HepG2 (cell line): ENCODE results near the gene IFT52. TPM values are rescaled to one million over a fixed set of nuclear protein-coding genes. Genes with fewer than 3 reads are reported as not detected.

ENCODE experiments used
- ATAC-seq: fragments of 200-7000 bp; cut with Tn5 transposase; 3 replicates; pipeline ENCODE4 v1.9.1; 2020; ENCODE audit warnings: mild to moderate bottlenecking, moderate library complexity
- BruUV-seq: library from RNA; stranded (reverse); fragments of 400-500 nt; replicated peaks from 2 replicates; lab custom pipeline; 2021; lab: Mats Ljungman, UMichigan
- CTCF ChIA-PET: fragments of 300-600 bp; formaldehyde crosslinking; extraction: SDS; loops from one replicate; lab custom pipeline; 2021; ENCODE audit warnings: low total read pairs, inconsistent platforms, low intra/inter-chr PET ratio; lab: Yijun Ruan, JAX
- POLR2A ChIA-PET: fragments of 350-600 bp; sonication (Branson Sonifier 250); formaldehyde crosslinking; loops from one replicate; lab custom pipeline; 2020; ENCODE audit warnings: antibody characterized with exemption, inconsistent platforms; lab: Yijun Ruan, JAX
- DNase-seq: peaks from one replicate; pipeline ENCODE4 v3.0.0-alpha.2; 2015; ENCODE audit warnings: low spot score
- FAIRE-seq: peaks from 3 replicates; lab custom pipeline; 2011; peaks lifted over from hg19 to GRCh38; lab: Jason Lieb, UNC
- H2AFZ ChIP-seq: one replicate; pipeline ENCODE4 v1.6.1; 2011; ENCODE audit warnings: low read length, inconsistent platforms
- H3K27ac ChIP-seq: fragments of 300-600 bp; 3 replicates; pipeline ENCODE4 v1.8.0; 2011; ENCODE audit warnings: mixed run types, mild to moderate bottlenecking, mixed read lengths, low read length, inconsistent platforms; ENCODE audit not compliant: insufficient read depth; ENCODE audit errors: extremely low read length
- H3K27me3 ChIP-seq, 2 experiments: fragments of 200-600 bp in 1 of 2; 2 replicates in 1 of 2; 3 replicates in 1 of 2; pipeline versions ENCODE4 v1.6.0 to v1.8.0; 2011; ENCODE audit warnings: low read length in 2 of 2, mild to moderate bottlenecking in 2 of 2, moderate library complexity in 2 of 2, inconsistent platforms in 1 of 2; ENCODE audit not compliant: insufficient read depth in 2 of 2, control insufficient read depth in 1 of 2
- H3K36me3 ChIP-seq, 2 experiments: fragments of 200-600 bp in 1 of 2; replicated peaks in 1 of 2; 2 replicates in 1 of 2; 3 replicates in 1 of 2; pipeline versions ENCODE4 v1.5.1 to v1.8.0; 2011; ENCODE audit warnings: low read length in 2 of 2, inconsistent platforms in 1 of 2; ENCODE audit not compliant: insufficient read depth in 2 of 2, control insufficient read depth in 1 of 2
- H3K4me1 ChIP-seq: 2 replicates; pipeline ENCODE4 v1.5.1; 2012; ENCODE audit warnings: low read length, inconsistent platforms; ENCODE audit not compliant: insufficient read depth
- H3K4me2 ChIP-seq: 2 replicates; pipeline ENCODE4 v1.6.0; 2011; ENCODE audit warnings: low read depth, low read length, inconsistent platforms
- H3K4me3 ChIP-seq, 3 experiments: fragments of 200-600 bp in 1 of 3; sonication (generic), shearing (Covaris generic) in 1 of 3; replicated peaks in 1 of 3; 2 replicates each; pipeline ENCODE4 v1.5.1; 2011 to 2016; ENCODE audit warnings: low read length in 3 of 3, inconsistent platforms in 2 of 3, low read depth in 2 of 3, mild to moderate bottlenecking in 2 of 3, control low read depth in 1 of 3, mixed read lengths in 1 of 3; ENCODE audit not compliant: insufficient read depth in 1 of 3
- H3K79me2 ChIP-seq: one replicate; pipeline ENCODE4 v1.6.1; 2011; ENCODE audit warnings: low read length, inconsistent platforms; ENCODE audit not compliant: insufficient read depth
- H3K9ac ChIP-seq: 2 replicates; pipeline ENCODE4 v1.6.0; 2011; ENCODE audit warnings: mild to moderate bottlenecking, low read depth, low read length, inconsistent platforms; ENCODE audit not compliant: insufficient read depth
- H3K9me3 ChIP-seq: 2 replicates; pipeline ENCODE4 v1.5.1; 2012; ENCODE audit warnings: mild to moderate bottlenecking, low read length
- H4K20me1 ChIP-seq: 2 replicates; pipeline ENCODE4 v1.6.0; 2011; ENCODE audit warnings: inconsistent platforms, mild to moderate bottlenecking, low read length, moderate library complexity; ENCODE audit not compliant: insufficient read depth
- ASH2L ChIP-seq: fragments of 300-600, 200-600 bp; sonication (generic); IDR thresholded peaks from 2 replicates; pipeline ENCODE4 v1.7.0; 2017; ENCODE audit warnings: low read depth, mild to moderate bottlenecking, moderate library complexity, mixed read lengths, low read length; ENCODE audit not compliant: insufficient read length
- ATF7-NPFF ChIP-seq: sonication (generic); formaldehyde crosslinking; IDR thresholded peaks from 2 replicates; pipeline ENCODE4 v1.8.1; 2023; ENCODE audit warnings: mild to moderate bottlenecking, low read depth, missing genetic modification reagents, moderate library complexity
- CBX5 ChIP-seq: sonication (generic); formaldehyde crosslinking; IDR thresholded peaks from 2 replicates; pipeline ENCODE4 v1.4.0; 2020; ENCODE audit warnings: missing genetic modification reagents, borderline replicate concordance
- LCORL ChIP-seq, 2 experiments: fragments of 450-650 bp in 1 of 2; sonication (generic) in 1 of 2; formaldehyde crosslinking in 1 of 2; IDR thresholded peaks; 2 replicates each; pipeline versions ENCODE4 v1.5.0 to v1.6.1; 2017 to 2020; ENCODE audit warnings: antibody characterized with exemption in 1 of 2, missing genetic modification reagents in 1 of 2
- MED1 ChIP-seq: sonication (generic); formaldehyde crosslinking; IDR thresholded peaks from 2 replicates; pipeline ENCODE4 v1.4.0; 2020; ENCODE audit warnings: missing genetic modification reagents
- NFE2L1 ChIP-seq: sonication (generic); formaldehyde crosslinking; IDR thresholded peaks from 2 replicates; pipeline ENCODE4 v1.4.0; 2020; ENCODE audit warnings: missing genetic modification reagents, mild to moderate bottlenecking, borderline replicate concordance
- THAP11 ChIP-seq: IDR thresholded peaks from 2 replicates; pipeline ENCODE4 v1.6.1; 2016; ENCODE audit warnings: missing biosample characterization, missing genetic modification reagents
- XBP1 ChIP-seq: sonication (generic); formaldehyde crosslinking; IDR thresholded peaks from 2 replicates; pipeline ENCODE4 v1.5.0; 2020; ENCODE audit warnings: missing genetic modification reagents
- ZC3H4 ChIP-seq: sonication (generic); formaldehyde crosslinking; IDR thresholded peaks from 2 replicates; pipeline ENCODE4 v1.4.0; 2020; ENCODE audit warnings: missing genetic modification reagents, borderline replicate concordance
- ZKSCAN8 ChIP-seq: IDR thresholded peaks from 2 replicates; pipeline ENCODE4 v1.6.1; 2016; ENCODE audit warnings: borderline replicate concordance, missing genetic modification reagents, missing compliant biosample characterization
- ZNF256 ChIP-seq: sonication (generic); formaldehyde crosslinking; conservative IDR thresholded peaks from 2 replicates; pipeline ENCODE4 v1.4.0; 2020; ENCODE audit warnings: missing genetic modification reagents
- ZNF556 ChIP-seq: sonication (generic); formaldehyde crosslinking; IDR thresholded peaks from 2 replicates; pipeline ENCODE4 v1.4.0; 2020; ENCODE audit warnings: mild to moderate bottlenecking, missing genetic modification reagents, borderline replicate concordance
- ZNF709 ChIP-seq: sonication (generic); formaldehyde crosslinking; IDR thresholded peaks from 2 replicates; pipeline ENCODE4 v1.5.0; 2020; ENCODE audit warnings: mild to moderate bottlenecking, missing genetic modification reagents
- ZZZ3 ChIP-seq: sonication (generic); formaldehyde crosslinking; IDR thresholded peaks from 2 replicates; pipeline ENCODE4 v1.4.0; 2020; ENCODE audit warnings: missing genetic modification reagents, mild to moderate bottlenecking, borderline replicate concordance
- WGBS: methylation state at CpG from one replicate; pipeline ENCODE4 v1.1.6; 2017; ENCODE audit warnings: low lambda C conversion rate; 5-methylcytosine and 5-hydroxymethylcytosine counted together
- in situ Hi-C: cut with HindIII; loops from 2 replicates; pipeline ENCODE4 v1.10.0; 2017; ENCODE audit warnings: low pct_unique_long_range_greater_than_20kb; ENCODE audit not compliant: extremely low pct_ligation_motif_present
- intact Hi-C: fragments of 100-400 bp; cut with micrococcal nuclease; formaldehyde crosslinking; loops from one replicate; pipeline ENCODE4 v1.10.0; 2022; ENCODE audit not compliant: unreplicated experiment
- polyA plus RNA-seq, 8 experiments: library from polyadenylated mRNA; depleted of rRNA in 3 of 8; stranded (reverse) in 7 of 8; unstranded in 1 of 8; fragments of >200 nt; fragmentation: Illumina TruSeq in 4 of 8; extraction: Trizol in 4 of 8; gene quantifications; 2 replicates each; pipeline versions ENCODE4 v1.2.1 to v1.2.3, GENCODE V29; 2011 to 2016; ENCODE audit warnings: low read depth in 4 of 8, missing spikeins in 1 of 8, mixed read lengths in 1 of 8; ENCODE audit not compliant: insufficient read depth in 1 of 8
- total RNA-seq, 5 experiments: library from RNA; depleted of rRNA; stranded (reverse); fragments of >200 nt; fragmentation: Illumina TruSeq; extraction: Trizol; gene quantifications; 2 replicates each; pipeline ENCODE4 v1.2.3, GENCODE V29; 2016; ENCODE audit warnings: low read depth in 1 of 5
- TF ChIP-seq, protein P1 (sequence below): sonication (generic); formaldehyde crosslinking; IDR thresholded peaks from 2 replicates; pipeline ENCODE4 v1.8.1; 2022; ENCODE audit warnings: low read depth, mild to moderate bottlenecking, missing genetic modification reagents
- TF ChIP-seq, protein P2 (sequence below): sonication (generic); formaldehyde crosslinking; IDR thresholded peaks from 2 replicates; pipeline ENCODE4 v1.5.1; 2020; ENCODE audit warnings: mild to moderate bottlenecking, missing genetic modification reagents
- TF ChIP-seq, protein P3 (sequence below): sonication (generic); formaldehyde crosslinking; conservative IDR thresholded peaks from 2 replicates; pipeline ENCODE4 v1.5.0; 2020; ENCODE audit warnings: missing genetic modification reagents
- TF ChIP-seq, protein P4 (sequence below): sonication (generic); formaldehyde crosslinking; IDR thresholded peaks from 2 replicates; pipeline ENCODE4 v1.5.0; 2020; ENCODE audit warnings: mild to moderate bottlenecking, low read depth, missing genetic modification reagents, borderline replicate concordance

IFT52 gene
- total and polyA plus RNA-seq, 2 of the 13 experiments (the other 11 are each of a cell fraction or from before 2014, with no cell fraction given): 48.0 to 64.0 TPM

DNA sequence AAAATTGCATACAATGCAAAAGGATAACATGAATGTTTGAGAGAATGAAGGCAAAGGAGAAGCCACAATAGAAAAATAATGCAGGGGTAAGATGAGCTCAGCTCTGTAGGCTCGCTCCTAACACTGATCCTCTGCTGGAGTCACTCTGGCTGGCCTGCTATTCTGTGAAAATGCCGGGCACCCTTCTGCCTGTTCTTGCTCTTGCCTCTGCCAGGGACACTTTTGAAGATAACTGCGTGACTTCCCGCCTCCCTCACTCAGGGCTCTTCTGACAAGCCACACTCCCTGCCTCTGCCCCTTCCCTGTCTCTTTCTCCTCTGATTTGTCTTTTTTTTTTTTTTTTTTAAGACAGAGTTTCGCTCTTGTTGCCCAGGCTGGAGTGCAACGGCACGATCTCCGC is 40.9 kb downstream of the IFT52 start:
- no peaks in the 10 kb centered on the region for H3K9me3 ChIP-seq
- no peaks in the 10 kb centered on the region for H4K20me1 ChIP-seq
- H3K4me3 ChIP-seq: no peak overlapping the region
- H2AFZ ChIP-seq: no peak overlapping the region
- no peak overlapping the region for H3K27ac ChIP-seq
- no peaks in the 10 kb centered on the region for H3K27me3 ChIP-seq
- H3K4me1 ChIP-seq: peaks cover 11% of the 10 kb centered on the region
- no peaks in the 10 kb centered on the region for H3K79me2 ChIP-seq
- ATAC-seq: no peak
- no peak for DNase-seq
- no peak overlapping the region for H3K4me2 ChIP-seq
- CTCF ChIA-PET: no interaction called here
- no TSS peak for BruUV-seq
- 95% methylated on average over 8 of the region's 8 CpGs for WGBS
- H3K36me3 ChIP-seq: peaks cover 1 to 26% of the 10 kb centered on the region in 2 experiments
- intact Hi-C loops: no loop called here
- H3K9ac ChIP-seq: no peak overlapping the region
- POLR2A ChIA-PET: interaction anchor here (0.8 to 1.6 kb wide), 3 partner anchors 11 to 93 kb away, joined by 3 to 5 read pairs (median 3); no protein-coding TSS in a partner anchor
- peak; percentile 28 for FAIRE-seq
- in situ Hi-C loops: no loop called here
- TF ChIP-seq ZZZ3 (CRISPR knock-in tag) (no peak), NFE2L1 (CRISPR knock-in tag) (no peak), MED1 (CRISPR knock-in tag) (no peak), ZKSCAN8 (no peak), ATF7-NPFF (CRISPR knock-in tag) (no peak), XBP1 (no peak), ZC3H4 (CRISPR knock-in tag) (no peak), THAP11 (CRISPR knock-in tag) (no peak), ZNF709 (CRISPR knock-in tag) (no peak), CBX5 (no peak), LCORL (IDR thresholded peaks at IDR 0.05) (no peak), LCORL (CRISPR knock-in tag; IDR thresholded peaks at IDR 0.05) (no peak), ASH2L (no peak), ZNF556 (no peak), ZNF256 (CRISPR knock-in tag) (no peak)
- TF ChIP-seq, protein P1, sequence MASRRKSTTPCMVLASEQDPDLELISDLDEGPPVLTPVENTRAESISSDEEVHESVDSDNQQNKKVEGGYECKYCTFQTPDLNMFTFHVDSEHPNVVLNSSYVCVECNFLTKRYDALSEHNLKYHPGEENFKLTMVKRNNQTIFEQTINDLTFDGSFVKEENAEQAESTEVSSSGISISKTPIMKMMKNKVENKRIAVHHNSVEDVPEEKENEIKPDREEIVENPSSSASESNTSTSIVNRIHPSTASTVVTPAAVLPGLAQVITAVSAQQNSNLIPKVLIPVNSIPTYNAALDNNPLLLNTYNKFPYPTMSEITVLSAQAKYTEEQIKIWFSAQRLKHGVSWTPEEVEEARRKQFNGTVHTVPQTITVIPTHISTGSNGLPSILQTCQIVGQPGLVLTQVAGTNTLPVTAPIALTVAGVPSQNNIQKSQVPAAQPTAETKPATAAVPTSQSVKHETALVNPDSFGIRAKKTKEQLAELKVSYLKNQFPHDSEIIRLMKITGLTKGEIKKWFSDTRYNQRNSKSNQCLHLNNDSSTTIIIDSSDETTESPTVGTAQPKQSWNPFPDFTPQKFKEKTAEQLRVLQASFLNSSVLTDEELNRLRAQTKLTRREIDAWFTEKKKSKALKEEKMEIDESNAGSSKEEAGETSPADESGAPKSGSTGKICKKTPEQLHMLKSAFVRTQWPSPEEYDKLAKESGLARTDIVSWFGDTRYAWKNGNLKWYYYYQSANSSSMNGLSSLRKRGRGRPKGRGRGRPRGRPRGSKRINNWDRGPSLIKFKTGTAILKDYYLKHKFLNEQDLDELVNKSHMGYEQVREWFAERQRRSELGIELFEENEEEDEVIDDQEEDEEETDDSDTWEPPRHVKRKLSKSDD (CRISPR knock-in tag): no peak
- TF ChIP-seq, protein P2, sequence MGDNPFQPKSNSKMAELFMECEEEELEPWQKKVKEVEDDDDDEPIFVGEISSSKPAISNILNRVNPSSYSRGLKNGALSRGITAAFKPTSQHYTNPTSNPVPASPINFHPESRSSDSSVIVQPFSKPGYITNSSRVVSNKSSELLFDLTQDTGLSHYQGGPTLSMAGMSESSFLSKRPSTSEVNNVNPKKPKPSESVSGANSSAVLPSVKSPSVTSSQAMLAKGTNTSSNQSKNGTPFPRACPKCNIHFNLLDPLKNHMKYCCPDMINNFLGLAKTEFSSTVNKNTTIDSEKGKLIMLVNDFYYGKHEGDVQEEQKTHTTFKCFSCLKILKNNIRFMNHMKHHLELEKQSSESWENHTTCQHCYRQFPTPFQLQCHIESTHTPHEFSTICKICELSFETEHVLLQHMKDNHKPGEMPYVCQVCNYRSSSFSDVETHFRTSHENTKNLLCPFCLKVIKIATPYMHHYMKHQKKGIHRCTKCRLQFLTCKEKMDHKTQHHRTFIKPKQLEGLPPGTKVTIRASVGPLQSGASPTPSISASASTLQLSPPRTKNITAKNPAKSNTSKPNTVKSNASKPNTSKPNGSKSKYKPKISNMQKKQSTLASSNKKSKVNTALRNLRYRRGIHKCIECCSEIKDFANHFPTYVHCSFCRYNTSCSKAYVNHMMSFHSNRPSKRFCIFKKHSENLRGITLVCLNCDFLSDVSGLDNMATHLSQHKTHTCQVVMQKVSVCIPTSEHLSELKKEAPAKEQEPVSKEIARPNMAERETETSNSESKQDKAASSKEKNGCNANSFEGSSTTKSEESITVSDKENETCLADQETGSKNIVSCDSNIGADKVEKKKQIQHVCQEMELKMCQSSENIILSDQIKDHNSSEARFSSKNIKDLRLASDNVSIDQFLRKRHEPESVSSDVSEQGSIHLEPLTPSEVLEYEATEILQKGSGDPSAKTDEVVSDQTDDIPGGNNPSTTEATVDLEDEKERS (CRISPR knock-in tag): no peak
- TF ChIP-seq, protein P3, sequence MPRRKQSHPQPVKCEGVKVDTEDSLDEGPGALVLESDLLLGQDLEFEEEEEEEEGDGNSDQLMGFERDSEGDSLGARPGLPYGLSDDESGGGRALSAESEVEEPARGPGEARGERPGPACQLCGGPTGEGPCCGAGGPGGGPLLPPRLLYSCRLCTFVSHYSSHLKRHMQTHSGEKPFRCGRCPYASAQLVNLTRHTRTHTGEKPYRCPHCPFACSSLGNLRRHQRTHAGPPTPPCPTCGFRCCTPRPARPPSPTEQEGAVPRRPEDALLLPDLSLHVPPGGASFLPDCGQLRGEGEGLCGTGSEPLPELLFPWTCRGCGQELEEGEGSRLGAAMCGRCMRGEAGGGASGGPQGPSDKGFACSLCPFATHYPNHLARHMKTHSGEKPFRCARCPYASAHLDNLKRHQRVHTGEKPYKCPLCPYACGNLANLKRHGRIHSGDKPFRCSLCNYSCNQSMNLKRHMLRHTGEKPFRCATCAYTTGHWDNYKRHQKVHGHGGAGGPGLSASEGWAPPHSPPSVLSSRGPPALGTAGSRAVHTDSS (CRISPR knock-in tag): no peak
- TF ChIP-seq, protein P4, sequence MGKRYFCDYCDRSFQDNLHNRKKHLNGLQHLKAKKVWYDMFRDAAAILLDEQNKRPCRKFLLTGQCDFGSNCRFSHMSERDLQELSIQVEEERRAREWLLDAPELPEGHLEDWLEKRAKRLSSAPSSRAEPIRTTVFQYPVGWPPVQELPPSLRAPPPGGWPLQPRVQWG (CRISPR knock-in tag): no peak
